ENCODE measurements around the gene SLC5A1. TPM values are rescaled to one million over a fixed set of nuclear protein-coding genes. Genes with fewer than 3 reads are reported as not detected.
A peak's percentile ranks its signal among the peaks of the same experiment; 100 is the strongest.

SLC5A1 gene
- total and polyA plus RNA-seq, 2 of the 13 experiments (the other 11 are each of a cell fraction or from before 2014, with no cell fraction given): not detected

DNA sequence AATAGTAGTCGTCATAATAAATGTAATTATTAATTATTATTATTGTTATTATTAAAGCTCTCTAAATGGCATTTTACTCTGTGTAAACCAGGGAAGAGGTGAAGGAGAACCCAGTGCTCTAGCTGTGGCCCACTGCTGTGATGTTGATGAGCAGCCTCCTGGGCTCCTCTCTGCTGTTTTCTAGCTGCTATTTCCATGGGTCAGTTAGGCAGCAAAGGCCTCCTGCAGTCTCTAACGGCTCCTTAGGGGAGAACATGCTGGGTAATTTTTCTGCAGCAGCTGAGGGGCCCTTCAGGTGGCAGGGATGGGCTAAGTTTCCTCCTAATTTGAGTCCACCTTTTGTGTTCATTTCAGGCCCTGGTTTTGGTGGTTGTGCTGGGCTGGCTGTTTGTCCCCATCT lies 24.6 kb downstream of the SLC5A1 start (continued):
- TF ChIP-seq, protein P1, sequence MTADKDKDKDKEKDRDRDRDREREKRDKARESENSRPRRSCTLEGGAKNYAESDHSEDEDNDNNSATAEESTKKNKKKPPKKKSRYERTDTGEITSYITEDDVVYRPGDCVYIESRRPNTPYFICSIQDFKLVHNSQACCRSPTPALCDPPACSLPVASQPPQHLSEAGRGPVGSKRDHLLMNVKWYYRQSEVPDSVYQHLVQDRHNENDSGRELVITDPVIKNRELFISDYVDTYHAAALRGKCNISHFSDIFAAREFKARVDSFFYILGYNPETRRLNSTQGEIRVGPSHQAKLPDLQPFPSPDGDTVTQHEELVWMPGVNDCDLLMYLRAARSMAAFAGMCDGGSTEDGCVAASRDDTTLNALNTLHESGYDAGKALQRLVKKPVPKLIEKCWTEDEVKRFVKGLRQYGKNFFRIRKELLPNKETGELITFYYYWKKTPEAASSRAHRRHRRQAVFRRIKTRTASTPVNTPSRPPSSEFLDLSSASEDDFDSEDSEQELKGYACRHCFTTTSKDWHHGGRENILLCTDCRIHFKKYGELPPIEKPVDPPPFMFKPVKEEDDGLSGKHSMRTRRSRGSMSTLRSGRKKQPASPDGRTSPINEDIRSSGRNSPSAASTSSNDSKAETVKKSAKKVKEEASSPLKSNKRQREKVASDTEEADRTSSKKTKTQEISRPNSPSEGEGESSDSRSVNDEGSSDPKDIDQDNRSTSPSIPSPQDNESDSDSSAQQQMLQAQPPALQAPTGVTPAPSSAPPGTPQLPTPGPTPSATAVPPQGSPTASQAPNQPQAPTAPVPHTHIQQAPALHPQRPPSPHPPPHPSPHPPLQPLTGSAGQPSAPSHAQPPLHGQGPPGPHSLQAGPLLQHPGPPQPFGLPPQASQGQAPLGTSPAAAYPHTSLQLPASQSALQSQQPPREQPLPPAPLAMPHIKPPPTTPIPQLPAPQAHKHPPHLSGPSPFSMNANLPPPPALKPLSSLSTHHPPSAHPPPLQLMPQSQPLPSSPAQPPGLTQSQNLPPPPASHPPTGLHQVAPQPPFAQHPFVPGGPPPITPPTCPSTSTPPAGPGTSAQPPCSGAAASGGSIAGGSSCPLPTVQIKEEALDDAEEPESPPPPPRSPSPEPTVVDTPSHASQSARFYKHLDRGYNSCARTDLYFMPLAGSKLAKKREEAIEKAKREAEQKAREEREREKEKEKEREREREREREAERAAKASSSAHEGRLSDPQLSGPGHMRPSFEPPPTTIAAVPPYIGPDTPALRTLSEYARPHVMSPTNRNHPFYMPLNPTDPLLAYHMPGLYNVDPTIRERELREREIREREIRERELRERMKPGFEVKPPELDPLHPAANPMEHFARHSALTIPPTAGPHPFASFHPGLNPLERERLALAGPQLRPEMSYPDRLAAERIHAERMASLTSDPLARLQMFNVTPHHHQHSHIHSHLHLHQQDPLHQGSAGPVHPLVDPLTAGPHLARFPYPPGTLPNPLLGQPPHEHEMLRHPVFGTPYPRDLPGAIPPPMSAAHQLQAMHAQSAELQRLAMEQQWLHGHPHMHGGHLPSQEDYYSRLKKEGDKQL (CRISPR knock-in tag; IDR thresholded peaks at IDR 0.05; ENCODE audit: low read depth): no peak

DNA sequence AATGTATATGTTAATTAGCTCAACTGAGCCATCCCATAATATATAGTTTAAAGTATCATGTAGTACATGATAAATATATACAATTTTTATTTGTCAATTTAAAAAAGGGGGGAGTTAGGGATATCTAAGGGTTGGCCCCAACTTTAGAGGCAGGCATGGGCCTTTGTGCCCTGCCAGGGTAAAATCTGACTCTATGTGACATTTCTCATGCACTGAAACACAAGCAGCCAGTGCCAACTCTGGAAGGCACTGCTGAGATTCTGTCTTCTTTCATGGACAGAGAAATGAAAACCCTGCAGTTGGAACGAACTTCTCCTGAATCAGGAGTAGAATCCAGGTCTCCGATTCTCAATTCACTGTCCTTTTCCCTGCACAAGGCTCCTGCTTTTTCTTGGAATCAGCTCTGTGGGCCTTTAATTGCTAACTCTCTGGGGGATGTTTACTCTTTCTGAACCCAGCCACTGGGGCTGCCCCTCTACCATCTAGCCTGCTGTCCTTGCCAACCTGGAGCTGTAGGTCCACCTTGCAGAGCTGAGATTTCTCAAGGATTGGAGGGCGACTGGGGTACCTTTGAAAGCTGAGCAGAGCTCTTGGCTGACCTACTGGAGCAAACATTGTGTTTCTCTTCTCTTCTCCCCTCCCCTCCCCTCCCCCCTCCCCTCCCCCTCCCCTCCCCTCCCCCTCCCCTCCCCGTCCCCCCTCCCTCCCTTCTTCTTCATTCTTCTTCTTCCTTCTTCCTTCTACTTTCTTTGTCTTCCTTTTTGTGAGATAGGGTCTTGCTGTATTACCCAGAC lies 26.7 kb downstream of the SLC5A1 start:
- Histone ChIP-seq H3K4me2 (ENCODE audit: low read depth, low read length) (no peak overlapping the region), H4K20me1 (ENCODE audit: insufficient read depth, low read length) (no peaks in the 10 kb centered on the region), H3K36me3 (replicated peaks in 1 of 2; ENCODE audit: control insufficient read depth in 1 of 2, insufficient read depth in 2 of 2, low read length in 2 of 2) (no peaks in the 10 kb centered on the region), H3K4me1 (ENCODE audit: insufficient read depth, low read length) (peaks cover 10% of the 10 kb centered on the region), H3K9ac (ENCODE audit: insufficient read depth, low read depth, low read length) (no peak overlapping the region), H3K27ac (ENCODE audit: extremely low read length, insufficient read depth, low read length) (no peak overlapping the region), H3K27me3 (ENCODE audit: control insufficient read depth in 1 of 2, insufficient read depth in 2 of 2, low read length in 2 of 2) (peaks cover 0 to 16% of the 10 kb centered on the region in 2 experiments; a peak in 1 of 5 replicates), H3K4me3 (replicated peaks in 1 of 3; ENCODE audit: insufficient read depth in 1 of 3, low read depth in 2 of 3, low read length in 3 of 3) (no peak overlapping the region), H3K79me2 (ENCODE audit: insufficient read depth, low read length) (no peaks in the 10 kb centered on the region), H3K9me3 (ENCODE audit: low read length) (no peaks in the 10 kb centered on the region), H2AFZ (ENCODE audit: low read length) (no peak overlapping the region)
- no peak for FAIRE-seq
- ChIA-PET CTCF (ENCODE audit: low intra/inter-chr PET ratio, low total read pairs) (no interaction called here), POLR2A (no interaction called here)
- no peak for DNase-seq (ENCODE audit: low spot score)
- in situ Hi-C loops (cut with HindIII; ENCODE audit: extremely low pct_ligation_motif_present, low pct_unique_long_range_greater_than_20kb): no loop called here
- peak; percentile 81 for TF ChIP-seq HNRNPK (IDR thresholded peaks at IDR 0.05; ENCODE audit: low read depth, low read length, poor library complexity, severe bottlenecking)
- TF ChIP-seq ZNF224 (CRISPR knock-in tag; IDR thresholded peaks at IDR 0.05): no peak
- 0 out of 2 replicates have a peak, but pooled peaks have one; percentile 60 for TF ChIP-seq PCBP1 (IDR thresholded peaks at IDR 0.05; ENCODE audit: borderline replicate concordance, low read depth, low read length)
- no TSS peak for BruUV-seq (replicated peaks)
- intact Hi-C loops (cut with micrococcal nuclease; ENCODE audit: unreplicated experiment): no loop called here
- 7% methylated on average over 4 of the region's 4 CpGs for WGBS (ENCODE audit: low lambda C conversion rate)
- no peak for ATAC-seq

Data from HepG2 (cell line).